Measurements from ENCODE around the gene DPF1. TPM values are rescaled to one million over a fixed set of nuclear protein-coding genes. Genes with fewer than 3 reads are reported as not detected.

DPF1 gene
- total RNA-seq (2022; extraction: Qiagen RNA extraction; ENCODE audit: low read depth), result 3.5 to 4.8 TPM (median 4.5 TPM) in 5 replicates

GRCh38 chr19:38224014-38224862, at the start of gene DPF1:
TSS of gene DPF1 (minus strand) at chr19:38224222. CDS start at chr19:38224142, 80 bp downstream.

GRCh38 chr19:38264486-38265212, 40.6 kb upstream of the DPF1 start, which contains the start of gene SPINT2:
TSS of gene SPINT2 (plus strand) at chr19:38264573. CDS start at chr19:38264893, 320 bp downstream.

Other genes starting within 250 kb of the DPF1 start
- 98.1 to 110 TPM (median 107 TPM) in 5 replicates for gene PPP1R14A, start 32.2 kb upstream of the DPF1 start, total RNA-seq (2022; extraction: Qiagen RNA extraction; ENCODE audit: low read depth)
- 266 to 360 TPM (median 337 TPM) in 5 replicates for gene SPINT2, start 40.4 kb upstream of the DPF1 start, total RNA-seq (2022; extraction: Qiagen RNA extraction; ENCODE audit: low read depth)
- gene C19orf33, start 80.0 kb upstream of the DPF1 start, total RNA-seq (2022; extraction: Qiagen RNA extraction; ENCODE audit: low read depth), result 692 to 827 TPM (median 715 TPM) in 5 replicates
- gene YIF1B, start 91.7 kb upstream of the DPF1 start, total RNA-seq (2022; extraction: Qiagen RNA extraction; ENCODE audit: low read depth), result 101 to 136 TPM (median 126 TPM) in 5 replicates
- 4.2 to 5.4 TPM (median 4.9 TPM) in 5 replicates for gene KCNK6, start 95.6 kb upstream of the DPF1 start, total RNA-seq (2022; extraction: Qiagen RNA extraction; ENCODE audit: low read depth)
- 0.62 to 1.4 TPM (median 1.1 TPM) in 5 replicates for gene CATSPERG, start 111.6 kb upstream of the DPF1 start, total RNA-seq (2022; extraction: Qiagen RNA extraction; ENCODE audit: low read depth)
- 452 to 527 TPM (median 502 TPM) in 5 replicates for gene PSMD8, start 150.3 kb upstream of the DPF1 start, total RNA-seq (2022; extraction: Qiagen RNA extraction; ENCODE audit: low read depth)
- gene GGN, start 163.8 kb upstream of the DPF1 start, total RNA-seq (2022; extraction: Qiagen RNA extraction; ENCODE audit: low read depth), result 0.25 to 0.56 TPM (median 0.28 TPM) in 5 replicates
- 1.8 to 3.1 TPM (median 2.6 TPM) in 5 replicates for gene SPRED3, start 164.5 kb upstream of the DPF1 start, total RNA-seq (2022; extraction: Qiagen RNA extraction; ENCODE audit: low read depth)
- 16.9 to 28.0 TPM (median 26.3 TPM) in 5 replicates for gene FAM98C, start 178.9 kb upstream of the DPF1 start, total RNA-seq (2022; extraction: Qiagen RNA extraction; ENCODE audit: low read depth)
- 0.07 to 0.23 TPM (median 0.11 TPM) in 4 of 5 replicates, not detected in the other for gene RASGRP4, start 202.0 kb upstream of the DPF1 start, total RNA-seq (2022; extraction: Qiagen RNA extraction; ENCODE audit: low read depth)
- gene RYR1, start 209.5 kb upstream of the DPF1 start, total RNA-seq (2022; extraction: Qiagen RNA extraction; ENCODE audit: low read depth), result 4.7 to 7.6 TPM (median 5.6 TPM) in 5 replicates